SJSA1 (cell line): ENCODE results near the gene ZNF578. TPM values are rescaled to one million over a fixed set of nuclear protein-coding genes. Genes with fewer than 3 reads are reported as not detected.
"Not testable (repeated sequence)": the region's sequence is repeated elsewhere in the genome, so short reads cannot be mapped to it uniquely, and the experiment has no call there.

Source experiments
- DNase-seq, 2 experiments: peaks; one replicate each; pipeline ENCODE4 v3.0.0-alpha.2; 2015 to 2020; ENCODE audit warnings: low spot score in 2 of 2, low read depth in 1 of 2
- H3K27ac ChIP-seq: fragments of 250-450 bp; sonication (Bioruptor Pico); 2 replicates; pipeline ENCODE4 v1.5.1; 2020; ENCODE audit warnings: mild to moderate bottlenecking, moderate library complexity
- H3K27me3 ChIP-seq: fragments of 250-450 bp; sonication (Bioruptor Pico); replicated peaks from 2 replicates; pipeline ENCODE4 v1.5.1; 2020; ENCODE audit warnings: mild to moderate bottlenecking, moderate library complexity
- H3K36me3 ChIP-seq: fragments of 250-450 bp; sonication (Bioruptor Pico); 2 replicates; pipeline ENCODE4 v1.5.1; 2020; ENCODE audit warnings: mild to moderate bottlenecking
- H3K4me1 ChIP-seq: fragments of 250-450 bp; sonication (Bioruptor Pico); replicated peaks from 2 replicates; pipeline ENCODE4 v1.6.1; 2021; ENCODE audit warnings: mild to moderate bottlenecking
- H3K4me3 ChIP-seq: fragments of 250-450 bp; sonication (Bioruptor Pico); 2 replicates; pipeline ENCODE4 v1.5.1; 2020; ENCODE audit warnings: mild to moderate bottlenecking
- H3K9me3 ChIP-seq: fragments of 250-450 bp; sonication (Bioruptor Pico); replicated peaks from 2 replicates; pipeline ENCODE4 v1.5.1; 2020; ENCODE audit warnings: mild to moderate bottlenecking
- total RNA-seq: library from RNA; depleted of rRNA; stranded (reverse); fragments of >200 nt; shearing (Covaris generic); gene quantifications from 2 replicates; pipeline ENCODE4 v1.2.3, GENCODE V29; 2014

Gene ZNF578
- total RNA-seq, 1 experiment from 2014 or later: 0.58 TPM

DNA sequence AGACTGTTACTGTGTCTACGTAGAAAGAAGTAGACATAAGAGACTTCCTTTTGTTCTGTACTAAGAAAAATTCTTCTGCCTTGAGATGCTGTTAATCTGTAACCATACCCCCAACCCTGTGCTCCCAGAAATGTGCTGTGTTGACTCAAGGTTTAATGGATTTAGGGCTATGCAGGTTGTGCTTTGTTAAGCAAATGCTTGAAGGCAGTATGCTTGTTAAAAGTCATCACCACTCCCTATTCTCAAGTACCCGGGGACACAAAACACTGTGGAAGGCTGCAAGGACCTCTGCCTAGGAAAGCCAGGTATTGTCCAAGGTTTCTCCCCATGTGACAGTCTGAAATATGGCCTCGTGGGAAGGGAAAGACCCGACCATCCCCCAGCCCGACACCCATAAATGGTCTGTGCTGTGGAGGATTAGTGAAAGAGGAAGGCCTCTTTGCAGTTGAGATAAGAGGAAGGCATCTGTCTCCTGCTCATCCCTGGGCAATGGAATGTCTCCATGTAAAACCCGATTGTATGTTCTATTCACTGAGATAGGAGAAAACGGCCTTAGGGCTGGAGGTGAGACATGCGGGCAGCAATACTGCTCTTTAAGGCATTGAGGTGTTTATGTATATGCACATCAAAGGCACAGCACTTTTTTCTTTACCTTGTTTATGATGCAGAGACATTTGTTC is 32.3 kb downstream of the ZNF578 start:
- H3K36me3 ChIP-seq, H3K4me1 ChIP-seq, H3K9me3 ChIP-seq, H3K27ac ChIP-seq, H3K4me3 ChIP-seq, H3K27me3 ChIP-seq, DNase-seq: not testable (repeated sequence)

DNA sequence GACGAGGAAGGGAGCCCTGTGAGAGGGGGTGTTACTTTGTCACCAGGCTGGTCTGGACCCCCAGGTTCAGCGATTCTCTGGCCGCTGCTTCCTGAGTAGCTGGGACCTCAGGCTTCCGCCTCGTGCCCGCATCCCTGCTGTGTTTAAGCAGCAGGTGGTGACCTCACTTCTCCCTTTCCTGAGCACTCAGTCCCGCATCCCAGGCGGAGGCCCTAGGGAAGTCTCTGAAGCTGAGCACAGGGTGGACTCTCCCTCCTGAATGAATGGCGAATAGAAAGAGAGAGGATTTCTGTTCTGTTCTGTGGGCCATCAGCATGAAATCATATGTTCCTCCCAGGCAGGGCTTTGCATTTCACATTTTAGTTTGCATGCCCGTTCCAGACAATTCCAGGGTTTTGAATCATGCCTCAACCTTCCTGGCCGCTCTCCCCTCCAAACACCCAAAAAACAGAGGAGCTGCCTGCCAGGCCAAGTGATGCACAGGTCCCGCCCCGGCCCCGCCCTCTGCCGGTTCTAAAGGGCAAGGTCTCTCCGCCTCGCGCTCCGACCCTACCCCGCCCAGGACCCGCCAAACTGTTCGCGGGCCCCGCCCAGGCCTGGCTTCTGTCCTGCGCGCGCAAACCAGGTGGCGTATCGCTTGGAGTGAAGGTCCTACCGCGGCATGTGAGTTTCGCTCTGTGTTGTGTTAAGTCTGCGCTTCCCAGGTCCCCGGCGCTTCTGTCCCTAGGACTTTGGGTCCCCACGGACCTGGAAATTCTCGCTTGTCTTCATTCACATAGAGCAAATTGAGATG is 39.0 kb downstream of the ZNF578 start:
- Histone ChIP-seq H3K4me3 (no peak overlapping the region), H3K9me3 (no peaks in the 10 kb centered on the region; the same call in 1 of the 2 replicates), H3K36me3 (no peaks in the 10 kb centered on the region), H3K27me3 (no peaks in the 10 kb centered on the region), H3K4me1 (no peaks in the 10 kb centered on the region), H3K27ac (no peak overlapping the region)
- DNase-seq: no peak

DNA sequence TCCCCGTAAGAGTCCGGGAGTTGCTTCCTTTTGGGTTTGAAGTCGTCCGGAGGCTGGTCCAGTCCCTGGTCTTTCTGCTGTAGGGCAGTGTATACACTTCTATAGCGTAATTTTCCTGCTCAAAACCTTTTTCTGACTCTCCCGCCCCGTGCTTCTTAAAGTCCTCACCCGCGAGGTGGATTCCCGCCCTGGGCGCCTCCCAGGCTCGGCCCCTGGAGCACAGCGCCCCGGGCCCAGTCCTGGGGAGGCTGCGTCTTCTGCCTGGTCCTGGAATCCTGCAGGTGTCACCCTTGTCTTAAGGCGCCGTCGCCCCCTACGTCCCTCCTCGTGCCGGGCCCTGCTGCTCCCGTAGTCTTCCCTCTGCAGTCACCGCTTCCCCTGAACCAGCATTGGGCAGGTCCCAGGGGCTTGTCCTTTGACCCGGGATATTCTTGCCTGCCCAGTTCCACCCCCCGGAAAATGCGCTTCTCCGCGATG is 39.7 kb downstream of the ZNF578 start:
- Histone ChIP-seq H3K27me3 (no peaks in the 10 kb centered on the region), H3K9me3 (no peaks in the 10 kb centered on the region; the same call in 1 of the 2 replicates), H3K36me3 (no peaks in the 10 kb centered on the region), H3K4me1 (no peaks in the 10 kb centered on the region), H3K27ac (no peak overlapping the region), H3K4me3 (no peak overlapping the region)
- no peak for DNase-seq

- no peaks in the 10 kb centered on the region for H3K27me3 ChIP-seq
- DNase-seq: no peak
- no peaks in the 10 kb centered on the region for H3K4me1 ChIP-seq
- H3K9me3 ChIP-seq: no peaks in the 10 kb centered on the region; the same call in 1 of the 2 replicates
- no peak overlapping the region for H3K4me3 ChIP-seq
- no peaks in the 10 kb centered on the region for H3K36me3 ChIP-seq
- H3K27ac ChIP-seq: no peak overlapping the region
Measured at GRCh38 chr19:52494518-52494917, 41.2 kb downstream of the ZNF578 start.

- Histone ChIP-seq H3K4me3 (no peak overlapping the region), H3K4me1 (no peaks in the 10 kb centered on the region), H3K9me3 (no peaks in the 10 kb centered on the region; the same call in 1 of the 2 replicates), H3K27ac (no peak overlapping the region), H3K27me3 (no peaks in the 10 kb centered on the region), H3K36me3 (no peaks in the 10 kb centered on the region)
- DNase-seq: no peak
Measured at GRCh38 chr19:52498571-52498970, 45.2 kb downstream of the ZNF578 start.

DNA sequence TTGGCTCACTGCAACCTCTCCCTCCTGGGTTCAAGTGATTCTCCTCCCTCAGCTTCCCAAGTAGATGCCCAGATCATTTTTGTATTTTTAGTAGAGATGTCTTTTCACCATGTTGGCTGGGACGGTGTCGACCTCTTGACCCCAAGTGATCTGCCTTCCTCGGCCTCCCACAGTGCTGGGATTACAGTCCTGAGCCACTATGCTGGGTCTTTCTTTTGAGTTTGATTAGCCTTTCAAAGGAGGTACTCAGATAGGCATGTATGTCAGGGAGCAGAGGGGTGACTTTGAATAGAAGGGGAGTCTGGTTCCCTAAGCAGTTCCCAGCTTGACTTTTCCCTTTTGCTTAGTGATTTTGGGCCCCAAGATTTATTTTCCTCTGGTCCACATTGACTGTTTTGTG is 47.1 kb downstream of the ZNF578 start:
- H3K9me3 ChIP-seq, H3K4me3 ChIP-seq, DNase-seq, H3K4me1 ChIP-seq, H3K27me3 ChIP-seq, H3K27ac ChIP-seq, H3K36me3 ChIP-seq: not testable (repeated sequence)

GRCh38 chr19:52500991-52501390 is 47.6 kb downstream of the ZNF578 start:
- H3K27me3 ChIP-seq: not testable (repeated sequence)

GRCh38 chr19:52507266-52507665 is 53.9 kb downstream of the ZNF578 start:
- Histone ChIP-seq H3K4me1 (no peaks in the 10 kb centered on the region), H3K36me3 (no peaks in the 10 kb centered on the region), H3K4me3 (no peak overlapping the region), H3K9me3 (peaks cover 3% of the 10 kb centered on the region; the same call in 1 of the 2 replicates), H3K27me3 (no peaks in the 10 kb centered on the region), H3K27ac (no peak overlapping the region)
- DNase-seq: no peak

More at GRCh38 chr19:52500991-52501390, 47.6 kb downstream of the ZNF578 start:
- H3K36me3 ChIP-seq, H3K9me3 ChIP-seq, H3K4me3 ChIP-seq, H3K27ac ChIP-seq, DNase-seq, H3K4me1 ChIP-seq: not testable (repeated sequence)

- no peak overlapping the region for H3K27ac ChIP-seq
- H3K4me3 ChIP-seq: no peak overlapping the region
- no peak for DNase-seq
- H3K9me3 ChIP-seq: peaks cover 5% of the 10 kb centered on the region; the same call in 1 of the 2 replicates
- H3K27me3 ChIP-seq: no peaks in the 10 kb centered on the region
- H3K36me3 ChIP-seq: no peaks in the 10 kb centered on the region
- no peaks in the 10 kb centered on the region for H3K4me1 ChIP-seq
Measured at GRCh38 chr19:52516191-52516590, 62.8 kb downstream of the ZNF578 start.

DNA sequence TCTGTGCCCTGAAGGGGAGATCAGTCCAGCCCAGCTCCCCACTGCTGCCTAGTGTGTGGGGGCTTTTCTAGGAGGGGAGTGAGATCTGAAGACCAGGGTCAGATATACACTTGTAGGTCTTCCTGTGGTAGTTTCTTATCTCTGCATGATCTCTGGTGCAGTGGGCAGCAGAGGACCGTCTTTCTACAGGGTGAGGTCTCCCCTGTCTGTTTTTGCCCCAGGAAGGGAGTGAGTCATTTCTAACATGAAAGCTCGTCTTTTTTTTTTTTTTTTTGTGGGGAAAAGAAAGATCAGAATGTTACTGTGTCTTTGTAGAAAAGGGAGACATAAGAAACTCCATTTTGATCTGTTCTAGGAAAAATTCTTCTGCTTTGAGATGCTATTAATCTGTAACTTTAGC is 65.3 kb downstream of the ZNF578 start:
- H3K27ac ChIP-seq: no peak overlapping the region
- no peaks in the 10 kb centered on the region for H3K27me3 ChIP-seq
- H3K9me3 ChIP-seq: 0 out of 2 replicates have a peak, but pooled peaks cover 2% of the 10 kb centered on the region
- no peak for DNase-seq
- H3K4me1 ChIP-seq: no peaks in the 10 kb centered on the region
- no peak overlapping the region for H3K4me3 ChIP-seq
- no peaks in the 10 kb centered on the region for H3K36me3 ChIP-seq

DNA sequence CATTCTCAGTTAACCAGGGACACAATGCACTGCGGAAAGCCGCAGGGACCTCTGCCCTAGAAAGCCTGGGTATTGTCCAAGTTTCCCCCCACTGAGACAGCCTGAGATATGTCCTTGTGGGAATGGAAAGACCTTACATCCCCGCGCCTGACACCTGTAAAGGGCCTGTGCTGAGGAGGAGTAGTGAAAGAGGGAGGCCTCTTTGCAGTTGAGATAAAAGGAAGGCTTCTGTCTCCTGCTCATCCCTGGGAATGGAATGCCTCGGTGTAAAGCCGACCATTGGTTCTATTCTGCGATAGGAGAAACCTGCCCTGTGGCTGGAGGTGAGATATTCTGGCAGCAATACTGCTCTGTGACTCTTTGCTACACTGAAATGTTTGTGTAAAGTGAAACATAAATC is 65.8 kb downstream of the ZNF578 start:
- DNase-seq, H3K27ac ChIP-seq: not testable (repeated sequence)

GRCh38 chr19:52520013-52520412 is 66.7 kb downstream of the ZNF578 start:
- Histone ChIP-seq H3K36me3 (no peaks in the 10 kb centered on the region), H3K9me3 (0 out of 2 replicates have a peak, but pooled peaks cover 2% of the 10 kb centered on the region), H3K27me3 (no peaks in the 10 kb centered on the region), H3K4me1 (no peaks in the 10 kb centered on the region), H3K4me3 (no peak overlapping the region), H3K27ac (no peak overlapping the region)
- no peak for DNase-seq

More for the DNA sequence above, 65.8 kb downstream of the ZNF578 start:
- not testable (repeated sequence) for H3K9me3 ChIP-seq, H3K36me3 ChIP-seq, H3K4me1 ChIP-seq, H3K4me3 ChIP-seq, H3K27me3 ChIP-seq

- H3K9me3 ChIP-seq: 0 out of 2 replicates have a peak, but pooled peaks cover 2% of the 10 kb centered on the region
Measured at GRCh38 chr19:52522551-52522950, 69.2 kb downstream of the ZNF578 start.

DNA sequence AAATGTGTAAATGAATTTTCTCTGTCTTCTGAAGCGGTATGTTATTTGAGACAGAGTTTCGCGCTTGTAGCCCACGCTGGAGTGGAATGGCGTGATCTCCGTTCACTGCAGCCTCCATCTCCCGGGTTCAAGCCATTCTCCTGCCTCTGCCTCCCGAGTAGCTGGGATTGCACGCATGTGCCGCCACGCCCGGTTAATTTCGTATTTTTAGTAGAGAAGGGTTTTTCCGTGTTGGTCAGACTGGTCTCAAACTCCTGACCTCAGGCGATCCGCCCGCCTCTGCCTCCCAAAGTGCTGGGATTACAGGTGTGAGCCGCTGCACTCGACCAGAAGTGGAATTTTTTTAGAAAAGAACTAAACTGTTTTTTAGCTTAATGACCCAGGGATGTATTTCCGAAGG is 70.7 kb downstream of the ZNF578 start:
- H3K36me3 ChIP-seq: peaks cover 5% of the 10 kb centered on the region; the same call in 1 of the 2 replicates
- H3K4me1 ChIP-seq: peaks cover 5% of the 10 kb centered on the region; the same call in 1 of the 2 replicates
- no peaks in the 10 kb centered on the region for H3K27me3 ChIP-seq
- no peak for DNase-seq
- 0 out of 2 replicates have a peak, but pooled peaks cover 4% of the 10 kb centered on the region for H3K9me3 ChIP-seq
- no peak overlapping the region for H3K4me3 ChIP-seq
- no peak overlapping the region for H3K27ac ChIP-seq

More at GRCh38 chr19:52522551-52522950, 69.2 kb downstream of the ZNF578 start:
- H3K36me3 ChIP-seq: no peaks in the 10 kb centered on the region
- H3K27me3 ChIP-seq: no peaks in the 10 kb centered on the region
- no peak overlapping the region for H3K4me3 ChIP-seq
- H3K4me1 ChIP-seq: peaks cover 5% of the 10 kb centered on the region; the same call in 1 of the 2 replicates
- no peak for DNase-seq
- no peak overlapping the region for H3K27ac ChIP-seq
